ENCODE results near the gene XPA. TPM values are rescaled to one million over a fixed set of nuclear protein-coding genes. Genes with fewer than 3 reads are reported as not detected.

XPA gene
- total and polyA plus RNA-seq, 2 of the 8 experiments (the other 6 are each of a cell fraction or from before 2014, with no cell fraction given), result 0.24 to 2.6 TPM

GRCh38 chr9:97726716-97727115 lies 29.6 kb upstream of the XPA start:
- no peak overlapping the region for H4K8ac ChIP-seq (ENCODE audit: extremely low read depth, insufficient read depth, low read length)
- H2BK120ac ChIP-seq (replicated peaks; ENCODE audit: low read depth, low read length), result no peak overlapping the region
- H3K23me2 ChIP-seq (ENCODE audit: low read depth, low read length), result no peaks in the 10 kb centered on the region
- H2AFZ ChIP-seq (ENCODE audit: low read length), result no peak overlapping the region
- no peak overlapping the region for H4K91ac ChIP-seq (replicated peaks; ENCODE audit: insufficient read length, low read length)
- no peak overlapping the region for H2BK20ac ChIP-seq (ENCODE audit: low read length)
- H2AK5ac ChIP-seq (ENCODE audit: low read depth, low read length), result no peak overlapping the region
- no peaks in the 10 kb centered on the region for H4K20me1 ChIP-seq (replicated peaks in 1 of 2; ENCODE audit: control insufficient read depth in 1 of 2, insufficient read depth in 2 of 2, low read length in 2 of 2)
- no peak overlapping the region for H3K56ac ChIP-seq (replicated peaks; ENCODE audit: insufficient read length, low read depth, low read length)
- no peaks in the 10 kb centered on the region for H3K27me3 ChIP-seq (replicated peaks in 1 of 4; ENCODE audit: control insufficient read depth in 3 of 4, extremely low read depth in 1 of 4, insufficient read depth in 3 of 4, low read length in 3 of 4)
- H3K9me3 ChIP-seq (ENCODE audit: insufficient read depth in 2 of 2, low read depth in 1 of 2, low read length in 1 of 2), result no peaks in the 10 kb centered on the region
- H3K36me3 ChIP-seq (ENCODE audit: control insufficient read depth in 2 of 4, insufficient read depth in 4 of 4, low read length in 3 of 4), result no peaks in the 10 kb centered on the region
- H3K9ac ChIP-seq (replicated peaks in 1 of 4; ENCODE audit: extremely low read depth in 1 of 4, low read depth in 3 of 4, low read length in 3 of 4), result no peak overlapping the region
- CTCF ChIA-PET (ENCODE audit: partially characterized antibody), result interaction anchor here (0.7 to 1.6 kb wide), 6 partner anchors 9 to 1180 kb away, joined by 3 to 6 read pairs (median 4); no protein-coding TSS in a partner anchor
- no peak overlapping the region for H3K4ac ChIP-seq (replicated peaks; ENCODE audit: insufficient read length, low read depth, low read length)
- no peak overlapping the region for H3K4me2 ChIP-seq (ENCODE audit: insufficient read depth in 1 of 2, low read depth in 2 of 2, low read length in 2 of 2)
- H2BK12ac ChIP-seq (ENCODE audit: low read depth, low read length), result no peak overlapping the region
- H3K79me1 ChIP-seq (ENCODE audit: low read depth, low read length), result no peaks in the 10 kb centered on the region
- no peak overlapping the region for H3K14ac ChIP-seq (ENCODE audit: insufficient read length)
- no peak overlapping the region for H3K18ac ChIP-seq (ENCODE audit: extremely low read depth, low read length)
- H4K5ac ChIP-seq (ENCODE audit: insufficient read length, low read depth, low read length), result no peak overlapping the region
- POLR2A ChIA-PET (ENCODE audit: partially characterized antibody), result no interaction called here
- no peak overlapping the region for H2BK5ac ChIP-seq (ENCODE audit: low read depth, low read length)
- H3K27ac ChIP-seq (ENCODE audit: low read depth, low read length), result no peak overlapping the region
- DNase-seq (ENCODE audit: low read depth in 1 of 2, low spot score in 2 of 2) (no peak), FAIRE-seq (no peak)
- WGBS, 2 experiments (ENCODE audit: extremely low coverage in 1 of 2, insufficient coverage in 1 of 2, insufficient read length in 1 of 2, insufficient replicate concordance in 2 of 2, low coverage in 1 of 2, low lambda C conversion rate in 2 of 2, missing lambda C conversion rate in 1 of 2), result 94% methylated on average over 5 of the region's 5 CpGs; no CpG with 5 or more reads in 1 of the 2 experiments
- no peak overlapping the region for H2BK15ac ChIP-seq (ENCODE audit: low read length)
- no peak for TF ChIP-seq SUZ12 (IDR thresholded peaks at IDR 0.05; ENCODE audit: low read length)
- TF ChIP-seq MAX (IDR thresholded peaks at IDR 0.05), result no peak
- TF ChIP-seq TAF1 (IDR thresholded peaks at IDR 0.05; ENCODE audit: low read depth, low read length), result no peak
- TF ChIP-seq ASH2L (IDR thresholded peaks at IDR 0.05; ENCODE audit: low read length), result no peak
- TF ChIP-seq GABPA (IDR thresholded peaks at IDR 0.05; ENCODE audit: borderline replicate concordance, insufficient read depth, low read length), result no peak
- no peak for TF ChIP-seq POLR2AphosphoS5 (IDR thresholded peaks at IDR 0.05; ENCODE audit: low read depth, low read length)
- TF ChIP-seq GTF2F1 (IDR thresholded peaks at IDR 0.05; ENCODE audit: borderline replicate concordance, low read depth, low read length), result no peak
- no peak for TF ChIP-seq POLR2A (IDR thresholded peaks at IDR 0.05; ENCODE audit: control extremely low read depth in 1 of 2, low read depth in 2 of 2, low read length in 2 of 2)
- no peak overlapping the region for H3K4me3 ChIP-seq (ENCODE audit: extremely low read depth in 1 of 4, insufficient read depth in 2 of 4, low read depth in 3 of 4, low read length in 4 of 4)
- H3K4me1 ChIP-seq (replicated peaks in 1 of 4; ENCODE audit: control insufficient read depth in 3 of 4, insufficient read depth in 4 of 4, low read length in 3 of 4), result no peaks in the 10 kb centered on the region
- H3K23ac ChIP-seq (ENCODE audit: insufficient read length), result no peak overlapping the region
- H3K79me2 ChIP-seq (ENCODE audit: control insufficient read depth in 1 of 2, insufficient read depth in 2 of 2, low read length in 2 of 2), result no peaks in the 10 kb centered on the region
